Hepatocyte (in vitro differentiated cells): Measurements from ENCODE around the gene PACRG.

Source experiments
- EZH2phosphoT487 ChIP-seq: fragments of 200-600 bp; sonication (generic); IDR thresholded peaks from one replicate; pipeline ENCODE4 v1.6.1; 2018; ENCODE audit warnings: antibody characterized with exemption, mild to moderate bottlenecking, low read depth, moderate library complexity; ENCODE audit not compliant: unreplicated experiment, severe bottlenecking
- TF ChIP-seq, protein P1 (sequence below): fragments of 200-600 bp; sonication (generic); IDR thresholded peaks from 2 replicates; pipeline ENCODE4 v1.5.1; 2016; ENCODE audit warnings: antibody characterized with exemption, mild to moderate bottlenecking; ENCODE audit not compliant: poor library complexity

DNA sequence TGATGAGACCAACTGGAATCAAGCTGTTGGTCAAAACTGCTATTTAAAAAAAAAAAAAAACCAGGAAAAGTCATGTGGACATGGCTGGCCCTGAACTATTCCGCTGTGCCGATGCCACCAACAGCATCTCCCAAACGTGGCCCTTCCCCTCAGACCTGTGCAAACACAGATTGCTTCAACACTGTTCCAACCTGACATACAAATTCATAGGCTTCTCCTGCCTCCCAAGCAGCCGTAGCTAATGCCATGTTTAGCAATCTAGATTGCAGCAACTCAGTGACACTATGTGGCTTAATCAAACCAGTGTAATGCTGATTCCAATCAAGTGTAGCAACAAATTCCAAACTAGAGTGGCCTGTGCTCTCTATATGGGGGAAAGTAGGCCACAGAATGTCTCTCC, 16.4 kb upstream of the PACRG start:
- TF ChIP-seq EZH2phosphoT487: no peak
- TF ChIP-seq, protein P1, sequence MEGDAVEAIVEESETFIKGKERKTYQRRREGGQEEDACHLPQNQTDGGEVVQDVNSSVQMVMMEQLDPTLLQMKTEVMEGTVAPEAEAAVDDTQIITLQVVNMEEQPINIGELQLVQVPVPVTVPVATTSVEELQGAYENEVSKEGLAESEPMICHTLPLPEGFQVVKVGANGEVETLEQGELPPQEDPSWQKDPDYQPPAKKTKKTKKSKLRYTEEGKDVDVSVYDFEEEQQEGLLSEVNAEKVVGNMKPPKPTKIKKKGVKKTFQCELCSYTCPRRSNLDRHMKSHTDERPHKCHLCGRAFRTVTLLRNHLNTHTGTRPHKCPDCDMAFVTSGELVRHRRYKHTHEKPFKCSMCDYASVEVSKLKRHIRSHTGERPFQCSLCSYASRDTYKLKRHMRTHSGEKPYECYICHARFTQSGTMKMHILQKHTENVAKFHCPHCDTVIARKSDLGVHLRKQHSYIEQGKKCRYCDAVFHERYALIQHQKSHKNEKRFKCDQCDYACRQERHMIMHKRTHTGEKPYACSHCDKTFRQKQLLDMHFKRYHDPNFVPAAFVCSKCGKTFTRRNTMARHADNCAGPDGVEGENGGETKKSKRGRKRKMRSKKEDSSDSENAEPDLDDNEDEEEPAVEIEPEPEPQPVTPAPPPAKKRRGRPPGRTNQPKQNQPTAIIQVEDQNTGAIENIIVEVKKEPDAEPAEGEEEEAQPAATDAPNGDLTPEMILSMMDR: no peak
